Transverse colon (tissue), 4 donors: ENCODE results near the gene LLCFC1.

ENCODE experiments used
- CTCF ChIP-seq, 5 experiments: fragments of 200-600 bp in 3 of 5; fragments of 450-650 bp in 2 of 5; sonication (generic) in 3 of 5; IDR thresholded peaks; 1 replicate in 2 of 5; 2 replicates in 3 of 5; pipeline ENCODE4 v1.5.1; 2016 to 2017; ENCODE audit warnings: antibody characterized with exemption in 5 of 5, inconsistent platforms in 3 of 5, mild to moderate bottlenecking in 2 of 5, moderate library complexity in 1 of 5
- EP300 ChIP-seq: sonication (generic); formaldehyde crosslinking; IDR thresholded peaks from one replicate; pipeline ENCODE4 v1.6.1; 2017; ENCODE audit warnings: antibody characterized with exemption, low read depth
- POLR2A ChIP-seq: fragments of 450-650 bp; IDR thresholded peaks from one replicate; pipeline ENCODE4 v1.6.1; 2016; ENCODE audit warnings: antibody characterized with exemption, mild to moderate bottlenecking, moderate library complexity
- POLR2AphosphoS5 ChIP-seq, 3 donors: sonication (generic); formaldehyde crosslinking; IDR thresholded peaks; one replicate each; pipeline ENCODE4 v1.6.1; 2016; ENCODE audit warnings: antibody characterized with exemption in 3 of 3

- no peak for TF ChIP-seq CTCF (IDR thresholded peaks at IDR 0.05)
- no peak for TF ChIP-seq POLR2AphosphoS5 (IDR thresholded peaks at IDR 0.05)
- TF ChIP-seq POLR2A = no peak
- TF ChIP-seq EP300 = no peak
These were observed 15.5 kb downstream of the LLCFC1 start for GRCh38 chr7:142954680-142955268.
